NCI-H774 (cell line): ENCODE measurements around the gene ELANE.
"Not testable (repeated sequence)": the region's sequence is repeated elsewhere in the genome, so short reads cannot be mapped to it uniquely, and the experiment has no call there.

Experiments
- DNase-seq: peaks from one replicate; lab custom pipeline; 2025; lab: John Stamatoyannopoulos, UW

ELANE gene

GRCh38 chr19:879711-880438 is 27.8 kb downstream of the ELANE start:
- no peak for DNase-seq

- no peak for DNase-seq
Observed at GRCh38 chr19:881385-882071, 29.4 kb downstream of the ELANE start.

- DNase-seq, result no peak
Observed at GRCh38 chr19:882871-883497, 30.9 kb downstream of the ELANE start.

- peak; percentile 55 for DNase-seq
Observed at GRCh38 chr19:883661-884211, 31.6 kb downstream of the ELANE start.

- no peak for DNase-seq
Observed at GRCh38 chr19:884420-885211, 32.5 kb downstream of the ELANE start.

- DNase-seq, result no peak
Observed at GRCh38 chr19:885536-886224, 33.6 kb downstream of the ELANE start.

GRCh38 chr19:887072-887471 is 35.0 kb downstream of the ELANE start:
- DNase-seq, result no peak

- DNase-seq, result no peak
Observed at GRCh38 chr19:887599-887998, 35.5 kb downstream of the ELANE start.

- no peak for DNase-seq
Observed at GRCh38 chr19:888581-889385, 36.7 kb downstream of the ELANE start.

GRCh38 chr19:889662-890295 is 37.7 kb downstream of the ELANE start:
- DNase-seq, result no peak

- DNase-seq, result no peak
Observed at GRCh38 chr19:890831-891230, 38.7 kb downstream of the ELANE start.

- DNase-seq, result not testable (repeated sequence)
Observed at GRCh38 chr19:891421-892200, 39.5 kb downstream of the ELANE start.

GRCh38 chr19:892243-892893 is 40.3 kb downstream of the ELANE start:
- DNase-seq, result no peak

- peak; percentile 87 for DNase-seq
Observed at GRCh38 chr19:892894-893689, 41.0 kb downstream of the ELANE start, which contains the start of the genes MED16 and RNU6-9. TSS of gene MED16 (minus strand) at chr19:893187. CDS start at chr19:891131, 2,056 bp downstream. TSS of gene RNU6-9 (plus strand) at chr19:893484.

GRCh38 chr19:896434-896833 is 44.3 kb downstream of the ELANE start:
- DNase-seq, result no peak

GRCh38 chr19:896999-897398 is 44.9 kb downstream of the ELANE start:
- DNase-seq, result no peak

- DNase-seq, result no peak
Observed at GRCh38 chr19:897442-898039, 45.4 kb downstream of the ELANE start.
